Urinary bladder (tissue), 4 donors: ENCODE results near the gene PRR14L. TPM values are rescaled to one million over a fixed set of nuclear protein-coding genes. Genes with fewer than 3 reads are reported as not detected.
"Not testable (repeated sequence)": the region's sequence is repeated elsewhere in the genome, so short reads cannot be mapped to it uniquely, and the experiment has no call there.

ENCODE experiments used
- DNase-seq: peaks from one replicate; pipeline ENCODE4 v3.0.0-alpha.2; 2015; ENCODE audit errors: extremely low spot score
- H3K27ac ChIP-seq: one replicate; pipeline ENCODE4 v1.5.1; 2013; ENCODE audit warnings: low read depth, mild to moderate bottlenecking, moderate library complexity
- H3K36me3 ChIP-seq: one replicate; pipeline ENCODE4 v1.6.1; 2013; ENCODE audit warnings: mild to moderate bottlenecking, moderate library complexity; ENCODE audit not compliant: insufficient read depth
- H3K4me1 ChIP-seq: one replicate; pipeline ENCODE4 v1.6.1; 2013; ENCODE audit warnings: mild to moderate bottlenecking, moderate library complexity; ENCODE audit not compliant: insufficient read depth
- H3K4me3 ChIP-seq: one replicate; pipeline ENCODE4 v1.5.1; 2013; ENCODE audit warnings: low read depth, low read length
- whole genome bisulfite sequencing: extraction: QIAGEN DNeasy Blood & Tissue Kit; methylation state at CpG from one replicate; pipeline ENCODE4 v1.1.7; 2013; 5-methylcytosine and 5-hydroxymethylcytosine counted together
- polyA plus RNA-seq: library from polyadenylated mRNA; stranded (reverse); fragments of 200-250 nt; gene quantifications from one replicate; pipeline ENCODE4 v1.2.3, GENCODE V29; 2013
- total RNA-seq: library from RNA; depleted of rRNA; stranded (reverse); fragments of >200 nt; gene quantifications from one replicate; pipeline ENCODE4 v1.2.3, GENCODE V29; 2014
- donor health status: healthy with polysubstance abuse.
- donor health status: healthy.

The PRR14L gene
- total and polyA plus RNA-seq, 2 donors = 8.4 to 24.3 TPM

- H3K36me3 ChIP-seq = peaks cover 1% of the 10 kb centered on the region
- no peaks in the 10 kb centered on the region for H3K4me1 ChIP-seq
- DNase-seq = no peak
- 74% methylated on average over 7 of the region's 7 CpGs for WGBS
- no peak overlapping the region for H3K27ac ChIP-seq
- H3K4me3 ChIP-seq = no peak overlapping the region
Observed at GRCh38 chr22:31752096-31752847, 2.3 kb upstream of the PRR14L start.

GRCh38 chr22:31750365-31751284, 693 bp upstream of the PRR14L start:
- no peak overlapping the region for H3K27ac ChIP-seq
- H3K4me1 ChIP-seq = no peaks in the 10 kb centered on the region
- no peak overlapping the region for H3K4me3 ChIP-seq
- peaks cover 1% of the 10 kb centered on the region for H3K36me3 ChIP-seq
- 67% methylated on average over 16 of the region's 16 CpGs for WGBS
- no peak for DNase-seq

DNA sequence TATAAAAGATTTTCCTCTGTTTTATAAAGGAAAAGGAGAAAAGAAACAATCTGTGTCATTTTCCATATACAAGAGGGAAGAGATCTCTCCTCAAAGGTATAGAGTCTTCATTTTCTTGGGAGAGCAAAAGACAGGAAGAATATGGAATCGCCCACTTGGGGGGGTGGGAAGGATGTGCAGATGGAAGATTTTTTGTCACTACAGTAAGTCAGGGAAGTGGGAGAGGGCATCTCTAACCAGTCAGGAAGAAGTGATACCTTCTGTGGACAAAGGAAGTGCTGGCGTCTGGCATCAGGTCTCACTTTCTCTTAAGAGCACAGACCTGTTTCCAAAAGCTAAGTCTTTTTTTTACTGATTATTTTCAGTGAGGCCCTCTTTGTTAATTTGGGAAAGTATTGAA, 1.4 kb downstream of the PRR14L start:
- peaks cover 1% of the 10 kb centered on the region for H3K36me3 ChIP-seq
- 35% methylated on average over 2 of the region's 2 CpGs for WGBS

GRCh38 chr22:31747441-31747840, 2.5 kb downstream of the PRR14L start:
- Histone ChIP-seq H3K36me3 (peaks cover 1% of the 10 kb centered on the region), H3K4me1 (no peaks in the 10 kb centered on the region), H3K27ac (no peak overlapping the region), H3K4me3 (no peak overlapping the region)
- DNase-seq = no peak
- WGBS = 61% methylated on average over 4 of the region's 4 CpGs

More for the DNA sequence above, 1.4 kb downstream of the PRR14L start:
- no peaks in the 10 kb centered on the region for H3K4me1 ChIP-seq
- no peak overlapping the region for H3K27ac ChIP-seq
- no peak for DNase-seq
- H3K4me3 ChIP-seq = no peak overlapping the region

GRCh38 chr22:31743871-31744270, 6.1 kb downstream of the PRR14L start:
- WGBS = 87% methylated on average over 7 of the region's 7 CpGs
- no peaks in the 10 kb centered on the region for H3K4me1 ChIP-seq
- no peak for DNase-seq
- no peak overlapping the region for H3K27ac ChIP-seq
- H3K36me3 ChIP-seq = peaks cover 3% of the 10 kb centered on the region
- H3K4me3 ChIP-seq = no peak overlapping the region

- H3K4me1 ChIP-seq = no peaks in the 10 kb centered on the region
- H3K36me3 ChIP-seq = peaks cover 3% of the 10 kb centered on the region
- no peak overlapping the region for H3K4me3 ChIP-seq
- no peak for DNase-seq
- over 99% methylated on average over 2 of the region's 2 CpGs for WGBS
- H3K27ac ChIP-seq = no peak overlapping the region
Observed at GRCh38 chr22:31742682-31743081, 7.2 kb downstream of the PRR14L start.

DNA sequence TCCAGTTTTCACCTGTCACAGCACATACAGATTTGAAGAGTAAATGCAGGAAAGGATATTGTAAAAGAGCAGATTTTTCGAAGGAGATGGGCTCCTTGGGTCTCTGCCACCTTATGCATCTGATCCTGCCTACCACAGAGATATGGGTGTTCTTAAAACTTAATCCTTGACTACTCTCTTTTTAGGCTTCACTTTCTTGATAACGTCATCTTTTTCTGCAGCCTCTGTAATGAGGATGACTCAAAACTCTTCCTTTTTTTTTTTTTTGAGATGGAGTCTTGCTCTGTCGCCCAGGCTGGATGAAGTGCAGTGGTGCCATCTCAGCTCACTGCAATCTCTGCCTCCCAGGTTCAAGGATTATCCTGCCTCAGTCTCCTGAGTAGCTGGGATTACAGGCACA, 7.8 kb downstream of the PRR14L start:
- H3K4me1 ChIP-seq = no peaks in the 10 kb centered on the region
- no peak for DNase-seq
- H3K27ac ChIP-seq = no peak overlapping the region
- peaks cover 2% of the 10 kb centered on the region for H3K36me3 ChIP-seq
- no peak overlapping the region for H3K4me3 ChIP-seq
- WGBS = 66% methylated on average over 3 of the region's 3 CpGs

DNA sequence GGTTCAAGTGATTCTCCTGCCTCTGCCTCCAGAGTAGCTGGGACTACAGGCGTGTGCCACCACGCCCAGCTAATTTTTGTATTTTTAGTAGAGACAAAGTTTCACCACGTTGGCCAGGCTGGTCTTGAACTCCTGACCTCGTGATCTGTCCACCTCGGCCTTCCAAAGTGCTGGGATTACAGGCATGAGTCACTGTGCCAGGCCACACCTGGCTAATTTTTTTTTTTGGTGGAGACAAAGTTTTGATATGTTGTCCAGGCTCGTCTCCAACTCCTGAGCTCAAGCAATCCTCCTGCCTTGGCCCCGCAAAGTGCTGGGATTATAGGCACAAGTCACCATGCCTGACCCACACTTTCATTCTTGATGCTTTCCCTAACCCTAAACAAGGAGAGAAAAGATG, 9.6 kb downstream of the PRR14L start:
- H3K36me3 ChIP-seq, H3K27ac ChIP-seq, H3K4me1 ChIP-seq, H3K4me3 ChIP-seq, DNase-seq: not testable (repeated sequence)
- WGBS = 79% methylated on average over 7 of the region's 7 CpGs

DNA sequence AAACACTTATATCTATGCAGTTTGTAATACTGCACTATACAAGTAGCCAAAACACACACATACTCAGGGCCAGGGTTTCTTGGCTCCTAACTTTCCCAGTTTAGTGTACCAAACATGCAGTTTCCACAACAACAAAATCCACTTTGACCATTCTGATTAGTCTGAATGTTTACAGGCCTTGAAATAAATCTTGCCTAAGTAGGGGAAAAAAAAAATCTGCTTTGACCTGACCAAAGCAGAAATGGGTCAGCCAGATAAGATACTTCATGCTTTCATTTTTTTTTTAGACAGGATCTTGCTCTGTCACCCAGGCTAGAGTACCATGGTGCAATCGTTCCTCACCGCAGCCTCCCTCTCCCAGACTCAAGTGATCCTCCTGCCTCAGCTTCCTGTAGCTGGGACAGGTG, 10.1 kb downstream of the PRR14L start:
- no peak for DNase-seq
- Histone ChIP-seq H3K36me3 (peaks cover 2% of the 10 kb centered on the region), H3K27ac (no peak overlapping the region), H3K4me3 (no peak overlapping the region), H3K4me1 (no peaks in the 10 kb centered on the region)
- 50% methylated on average over 2 of the region's 2 CpGs for WGBS

DNA sequence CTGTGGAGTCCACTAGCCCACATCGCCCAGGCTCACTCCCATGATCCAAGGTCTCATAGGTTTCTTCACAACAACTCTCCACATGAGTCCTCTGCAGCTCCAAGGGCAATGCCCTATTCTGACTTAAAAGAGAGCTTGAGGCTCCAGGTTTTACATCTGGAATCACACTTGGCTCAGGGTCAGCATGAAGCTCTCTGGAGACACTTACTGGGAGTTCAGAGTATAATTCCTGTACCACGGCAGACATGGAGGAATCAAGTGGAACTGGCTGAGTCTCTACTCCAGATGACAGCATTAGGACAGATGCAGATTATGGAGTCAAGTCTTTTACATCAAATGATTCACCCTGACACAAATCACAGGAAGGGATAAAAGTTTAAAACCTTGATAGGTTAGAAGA, 11.4 kb downstream of the PRR14L start:
- Histone ChIP-seq H3K4me1 (no peaks in the 10 kb centered on the region), H3K4me3 (no peak overlapping the region), H3K27ac (no peak overlapping the region), H3K36me3 (peaks cover 2% of the 10 kb centered on the region)
- WGBS = 62% methylated on average over 2 of the region's 2 CpGs
- DNase-seq = no peak

- peaks cover 2% of the 10 kb centered on the region for H3K36me3 ChIP-seq
- 90% methylated on average over 5 of the region's 5 CpGs for WGBS
- no peak overlapping the region for H3K4me3 ChIP-seq
- no peak for DNase-seq
- H3K27ac ChIP-seq = no peak overlapping the region
- no peaks in the 10 kb centered on the region for H3K4me1 ChIP-seq
Observed at GRCh38 chr22:31737932-31738331, 12.0 kb downstream of the PRR14L start.

- 95% methylated on average over 2 of the region's 2 CpGs for WGBS
- Histone ChIP-seq H3K36me3 (no peaks in the 10 kb centered on the region), H3K27ac (no peak overlapping the region), H3K4me1 (no peaks in the 10 kb centered on the region), H3K4me3 (no peak overlapping the region)
- DNase-seq = no peak
Observed at GRCh38 chr22:31736458-31736857, 13.5 kb downstream of the PRR14L start.

DNA sequence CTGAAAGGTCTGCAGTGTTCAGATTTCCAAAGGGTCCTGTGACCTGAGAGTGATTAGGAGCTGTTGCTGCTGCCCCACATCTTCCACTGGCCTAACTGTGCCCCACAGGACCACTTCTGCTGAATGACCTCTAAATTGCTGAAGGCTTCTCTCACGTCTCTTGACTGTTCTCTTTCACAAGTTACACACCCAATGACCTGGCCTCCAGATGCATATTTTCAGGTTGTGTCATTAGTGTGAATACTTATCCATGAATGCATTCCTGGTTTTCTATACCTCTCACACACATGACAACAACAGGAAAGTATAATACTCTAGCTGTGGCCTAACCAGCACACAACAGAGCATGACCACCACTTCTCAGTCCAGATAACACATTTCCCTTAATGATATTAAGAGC, 15.4 kb downstream of the PRR14L start:
- H3K4me3 ChIP-seq = no peak overlapping the region
- H3K4me1 ChIP-seq = no peaks in the 10 kb centered on the region
- no peaks in the 10 kb centered on the region for H3K36me3 ChIP-seq
- no peak for DNase-seq
- WGBS = 92% methylated on average over 1 of the region's 1 CpG
- H3K27ac ChIP-seq = no peak overlapping the region

- Histone ChIP-seq H3K4me1 (no peaks in the 10 kb centered on the region), H3K36me3 (no peaks in the 10 kb centered on the region), H3K4me3 (no peak overlapping the region), H3K27ac (no peak overlapping the region)
- DNase-seq = no peak
- WGBS = 86% methylated on average over 7 of the region's 7 CpGs
Observed at GRCh38 chr22:31733580-31734079, 16.3 kb downstream of the PRR14L start.
